HG03575 (cell line): ENCODE results near the gene PALLD.

Source experiments
- ATAC-seq: cut with Tn5 transposase; IDR thresholded peaks from one replicate; pipeline ENCODE4 v1.9.1; 2021; ENCODE audit not compliant: unreplicated experiment, insufficient number of reproducible peaks, low FRiP score; ENCODE audit errors: extremely low read depth

The PALLD gene

DNA sequence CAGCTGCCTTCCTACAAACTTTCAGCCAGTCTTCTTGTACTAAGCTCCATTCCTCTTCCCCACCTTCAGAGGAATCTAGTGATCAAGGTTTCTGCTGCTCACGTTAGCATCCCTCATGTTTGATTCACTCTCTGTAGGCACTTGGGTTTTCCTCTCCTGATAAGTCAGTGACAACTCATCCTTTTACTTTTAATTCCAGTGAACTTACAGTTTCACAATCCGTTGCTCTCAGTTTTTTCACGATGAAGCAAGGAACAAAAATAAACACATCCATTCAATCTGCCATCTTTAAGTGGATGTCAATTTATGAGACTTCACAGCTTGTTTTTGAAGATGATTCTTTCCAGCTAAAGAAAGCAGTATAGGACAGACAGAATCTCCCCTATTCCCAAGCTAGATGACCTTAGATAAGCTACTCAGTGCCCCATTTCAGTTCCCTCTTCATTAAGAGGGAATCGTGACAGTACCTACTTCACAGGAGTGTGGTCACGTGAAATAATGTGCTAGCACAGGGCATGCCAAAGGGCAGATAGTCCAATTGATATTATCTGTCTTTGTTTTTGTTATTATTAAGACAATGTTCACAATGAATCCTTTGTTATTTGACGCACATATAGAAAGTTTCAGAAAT is 234.3 kb downstream of the PALLD start:
- no peak for ATAC-seq

DNA sequence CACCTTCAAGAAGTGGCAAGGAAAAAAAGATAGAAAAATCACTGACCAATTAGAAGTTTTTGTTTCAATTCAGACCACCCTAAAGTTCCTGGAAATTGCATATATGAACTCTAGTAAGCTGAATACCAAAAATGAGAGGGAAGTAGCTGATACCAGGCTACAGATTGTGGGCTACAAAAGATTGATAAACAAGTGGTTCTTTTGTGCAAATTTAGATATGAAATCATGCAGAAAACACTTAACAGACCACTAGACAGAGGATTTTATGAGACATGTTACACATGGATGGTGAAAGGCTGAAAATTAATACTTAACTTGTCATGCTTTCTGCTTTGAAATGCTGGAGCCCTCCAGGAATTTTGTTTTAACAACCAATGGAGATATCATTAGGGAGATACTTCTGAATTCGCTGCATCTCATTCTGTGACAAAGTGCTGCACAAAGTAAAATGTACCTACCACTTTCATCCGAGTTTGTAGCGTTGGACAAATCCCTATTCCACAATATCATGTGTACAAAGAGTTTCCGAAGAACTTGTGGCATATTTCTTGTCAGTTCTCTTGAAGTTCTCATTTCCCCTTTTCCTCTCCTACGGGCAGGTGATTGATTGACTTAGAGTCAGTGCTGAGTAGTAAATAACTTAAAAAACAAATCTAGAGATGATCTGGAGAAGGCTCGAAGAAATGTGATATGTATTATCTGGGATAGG is 235.0 kb downstream of the PALLD start:
- ATAC-seq = no peak

DNA sequence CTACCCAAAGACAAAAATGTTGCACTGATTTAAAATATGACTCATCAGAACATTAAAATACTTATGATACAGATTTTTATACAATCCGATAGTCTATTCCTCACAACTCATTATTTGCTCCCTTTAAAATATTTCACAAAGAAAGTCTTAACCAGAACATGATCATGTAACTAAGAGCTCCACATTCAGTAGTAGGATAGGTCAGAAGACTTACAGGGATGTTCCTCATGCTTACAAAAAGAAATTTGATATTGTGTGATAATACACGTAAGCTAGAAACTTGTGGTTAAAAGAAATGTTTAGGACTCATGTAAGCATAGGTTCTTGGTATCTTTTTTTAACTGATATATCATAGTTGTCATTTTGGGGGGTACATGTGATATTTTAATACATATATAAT is 235.9 kb downstream of the PALLD start:
- ATAC-seq = no peak

DNA sequence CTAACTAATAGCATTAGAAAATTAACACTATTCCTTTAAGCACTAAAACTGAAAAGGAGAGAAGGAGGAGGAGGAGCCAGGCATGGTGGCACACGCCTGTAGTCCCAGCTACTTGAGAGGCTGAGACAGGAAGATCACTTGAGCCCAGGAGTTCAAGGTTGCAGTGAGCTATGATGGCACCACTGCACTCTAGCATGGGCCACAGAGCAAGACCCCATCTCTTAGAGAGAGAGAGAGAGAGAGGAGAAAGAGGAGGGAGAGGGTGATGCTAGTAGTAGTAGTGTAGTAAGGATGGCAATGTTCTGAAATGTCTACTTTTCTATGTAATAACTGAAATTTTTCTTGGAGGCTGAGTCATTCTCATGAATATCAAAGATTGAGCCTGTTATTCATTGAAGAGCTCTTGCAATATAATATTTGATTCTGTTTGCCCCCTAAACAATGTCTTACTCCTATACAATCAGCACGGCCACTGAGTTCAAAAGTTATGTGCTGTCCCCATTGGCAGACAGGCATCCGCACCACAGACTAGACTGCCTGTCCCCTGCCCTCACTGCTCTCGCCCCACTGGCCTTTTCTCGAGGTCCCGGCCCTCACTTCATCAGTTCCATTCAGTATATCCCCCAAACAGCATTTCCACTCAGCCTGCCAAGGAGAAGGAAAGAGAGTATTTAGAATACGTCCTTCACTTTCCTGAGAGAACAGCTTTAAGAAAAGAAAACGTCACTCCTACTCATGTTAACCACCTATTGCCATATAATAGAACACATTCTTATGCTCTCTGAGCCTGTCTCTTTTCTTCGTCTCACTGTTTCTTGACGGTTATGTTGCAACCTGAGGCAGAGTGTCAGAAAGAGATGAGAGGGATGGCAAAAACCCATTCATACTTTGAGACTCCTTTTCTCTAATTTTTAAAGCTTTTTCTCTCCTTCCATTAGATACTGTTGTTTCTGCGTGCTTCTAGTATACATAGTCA is 238.1 kb downstream of the PALLD start:
- ATAC-seq = no peak

DNA sequence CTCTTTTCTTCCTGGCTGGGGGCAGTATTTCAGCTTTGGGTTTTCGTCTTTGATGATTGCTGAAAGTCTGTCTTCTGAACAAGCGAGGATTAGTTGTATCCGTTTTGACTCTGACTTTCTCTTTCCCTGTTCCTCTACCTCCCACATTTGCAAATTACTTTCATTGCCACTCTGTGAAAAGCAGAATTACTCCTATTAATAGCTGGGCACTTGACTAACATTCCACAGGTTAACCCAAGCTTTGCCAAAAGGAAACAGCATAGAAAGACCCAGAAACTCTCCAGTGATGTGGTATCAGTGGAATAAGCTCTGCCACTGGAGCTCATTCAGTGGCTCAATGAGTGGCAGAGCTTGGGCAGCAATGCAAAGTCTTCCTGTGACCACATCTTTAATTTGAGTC is 238.9 kb downstream of the PALLD start:
- no peak for ATAC-seq

DNA sequence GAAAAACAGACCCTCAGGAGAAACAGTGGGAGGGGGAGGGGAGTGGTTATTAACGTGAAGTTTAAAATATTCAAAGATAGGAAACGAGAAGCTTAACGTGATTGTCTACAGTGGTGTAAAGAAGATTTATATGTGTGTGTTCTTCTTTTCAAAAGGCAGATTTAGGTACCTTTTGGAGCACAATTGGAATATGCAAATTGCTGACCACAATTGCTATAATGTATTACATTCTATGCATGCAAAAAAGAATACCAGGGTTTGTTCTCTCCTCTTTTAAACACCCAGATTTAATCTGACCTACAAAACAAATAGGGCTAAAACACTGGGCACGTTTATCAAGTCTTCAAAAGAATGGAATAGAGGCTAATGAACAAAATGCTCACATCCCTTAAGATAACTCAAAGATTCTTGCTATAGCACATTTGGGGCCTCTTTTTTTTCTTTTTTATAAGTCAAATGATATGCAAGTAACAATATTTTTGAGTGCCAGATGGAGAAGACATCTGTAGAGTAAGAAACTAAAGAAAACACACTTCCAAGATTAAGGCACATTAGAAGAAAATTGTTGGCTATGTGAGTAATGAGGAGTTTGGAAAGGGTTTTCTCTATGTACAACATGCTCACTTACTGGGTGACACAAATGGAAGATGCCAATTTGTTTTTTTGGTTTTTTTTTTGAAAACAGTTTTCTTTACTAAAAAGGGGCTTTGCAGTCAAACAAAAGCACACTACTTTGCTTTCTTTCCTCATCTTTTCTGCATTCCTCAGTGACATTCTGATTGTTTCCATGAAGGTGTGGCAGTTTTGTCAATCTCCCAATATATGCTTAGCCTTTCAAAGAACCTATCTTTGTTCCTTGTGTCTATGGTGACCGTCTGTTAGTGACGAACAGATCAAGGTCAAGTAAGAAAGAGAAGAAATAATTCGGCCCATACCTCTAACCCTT is 240.3 kb downstream of the PALLD start:
- ATAC-seq = no peak

DNA sequence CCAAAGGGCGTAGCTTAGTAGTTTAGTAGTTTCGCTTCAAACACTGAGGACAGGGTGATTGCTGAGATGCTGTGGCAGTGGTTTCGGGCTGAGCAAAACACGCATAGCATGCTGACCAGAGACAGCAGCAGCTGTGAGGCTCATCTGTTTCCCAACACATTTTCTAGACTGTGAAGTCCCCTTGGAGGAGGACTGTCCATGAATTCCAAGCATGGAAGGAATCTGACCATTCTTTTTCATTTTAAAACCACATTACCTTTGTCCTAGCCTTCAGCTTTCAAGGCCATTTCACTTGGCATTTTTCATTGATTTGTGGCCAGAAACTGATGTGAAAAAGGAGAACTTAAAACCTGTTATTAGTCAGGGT is 240.9 kb downstream of the PALLD start:
- no peak for ATAC-seq

DNA sequence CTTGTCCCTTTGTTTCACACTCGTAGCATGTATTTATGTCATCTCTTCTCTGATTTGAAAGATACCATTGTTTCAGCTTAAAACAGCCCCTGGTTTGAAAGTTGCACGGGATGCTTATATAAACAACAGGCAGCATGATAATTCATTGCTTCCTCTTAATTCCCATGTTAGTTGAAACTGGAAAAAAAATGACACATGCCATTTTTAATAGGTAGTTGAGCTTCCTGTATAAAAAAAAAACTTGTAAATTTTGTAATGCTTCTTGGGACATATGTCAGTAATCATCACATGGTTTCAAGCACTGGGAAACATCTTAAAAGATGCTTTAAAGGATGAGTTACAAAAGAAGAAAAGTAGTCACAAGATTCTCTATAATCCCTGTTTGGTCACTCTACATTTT is 243.0 kb downstream of the PALLD start:
- no peak for ATAC-seq

DNA sequence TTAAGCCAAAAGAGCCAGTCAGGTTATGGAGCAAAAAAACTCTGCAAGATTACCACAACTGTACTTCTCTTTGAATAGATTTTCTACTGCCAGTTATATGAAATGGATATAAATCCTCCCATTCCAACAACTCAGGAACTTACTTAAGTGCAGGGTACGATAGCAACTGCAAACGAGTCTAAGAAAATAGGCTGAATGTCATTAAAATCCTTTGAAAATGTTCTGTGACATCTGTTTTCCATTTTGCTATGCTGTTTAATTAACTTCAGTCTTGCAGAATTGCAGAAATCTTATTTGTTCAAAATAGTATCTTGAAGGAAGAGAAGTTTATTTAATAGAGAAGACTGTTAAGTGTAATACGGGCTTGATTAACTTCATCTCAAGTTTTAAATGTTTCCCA is 243.8 kb downstream of the PALLD start:
- no peak for ATAC-seq

DNA sequence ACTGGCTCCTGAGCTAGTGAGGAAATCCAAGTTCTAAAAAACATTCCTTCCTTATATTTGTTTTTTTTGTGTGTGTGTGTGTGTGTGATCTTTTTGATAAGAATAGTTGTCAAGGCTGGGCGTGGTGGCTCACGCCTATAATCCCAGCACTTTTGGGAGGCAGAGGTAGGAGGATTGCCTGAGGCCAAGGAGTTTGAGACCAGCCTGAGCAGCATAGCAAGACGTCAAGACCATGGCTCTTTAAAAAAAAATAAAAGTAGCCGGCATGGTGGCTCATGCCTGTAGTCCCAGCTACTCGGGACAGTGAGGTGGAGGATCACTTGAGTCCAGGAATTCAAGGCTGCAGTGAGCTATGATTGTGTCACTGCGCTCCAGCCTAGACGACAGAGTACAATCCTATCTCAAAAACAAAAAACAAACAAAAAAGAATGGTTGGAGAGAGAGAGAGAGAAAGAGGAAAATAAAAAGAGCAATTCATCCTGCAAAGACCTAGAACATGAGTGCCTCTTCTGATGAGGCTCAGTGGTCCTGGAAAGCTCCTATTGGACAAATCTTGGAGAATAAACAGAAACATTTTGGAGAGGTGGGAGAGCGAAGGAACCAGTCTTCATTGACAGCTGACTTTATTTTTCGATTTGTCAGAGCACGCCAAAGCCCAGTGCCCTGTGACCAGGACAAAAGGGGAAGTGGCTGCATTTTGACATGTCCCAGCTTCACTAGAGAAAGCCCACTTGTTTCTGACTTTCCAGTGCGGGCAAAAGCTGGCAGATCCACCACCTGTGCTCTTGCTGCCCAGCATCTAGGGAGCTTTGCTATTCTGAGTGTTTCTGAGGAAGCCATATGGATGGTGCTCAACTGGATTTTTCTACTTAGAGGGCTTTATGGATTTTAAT is 244.7 kb downstream of the PALLD start:
- no peak for ATAC-seq

DNA sequence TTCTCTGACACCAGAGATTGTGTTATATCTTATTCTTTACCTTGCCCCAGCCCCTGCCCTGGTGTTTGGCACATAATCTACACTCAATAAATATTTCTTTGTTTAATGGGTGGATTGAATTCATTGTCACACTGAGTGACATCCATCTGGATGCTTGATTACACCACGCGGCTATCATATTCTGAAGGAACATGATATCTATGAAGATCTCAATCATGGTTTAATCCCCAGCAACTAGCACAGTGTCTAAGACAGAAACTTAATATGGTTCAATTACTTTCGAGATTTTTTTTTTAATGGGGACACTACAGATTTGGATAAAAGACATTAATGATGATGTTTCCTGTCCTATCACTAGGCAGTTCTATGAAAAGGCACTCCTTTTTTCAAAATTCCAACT is 246.3 kb downstream of the PALLD start:
- ATAC-seq = no peak

DNA sequence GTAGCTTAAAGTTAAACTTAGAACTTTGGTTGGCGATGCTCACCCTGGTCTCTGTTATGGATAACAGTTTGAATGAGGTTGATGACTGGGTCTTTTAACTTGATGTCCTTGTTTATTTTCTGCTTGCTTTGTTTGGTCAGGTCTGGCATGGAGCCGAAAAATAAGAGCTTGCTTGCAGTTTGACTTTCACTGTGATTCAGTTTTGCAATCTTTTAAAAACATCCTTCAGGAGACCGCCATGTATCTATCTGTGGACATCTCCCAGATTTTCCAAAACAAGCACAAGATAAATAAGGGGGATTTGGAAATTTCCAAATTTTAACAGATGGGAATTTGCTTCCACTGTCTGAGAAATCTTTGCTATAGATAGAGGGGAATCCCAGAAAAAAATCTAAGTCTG is 246.7 kb downstream of the PALLD start:
- ATAC-seq = no peak

DNA sequence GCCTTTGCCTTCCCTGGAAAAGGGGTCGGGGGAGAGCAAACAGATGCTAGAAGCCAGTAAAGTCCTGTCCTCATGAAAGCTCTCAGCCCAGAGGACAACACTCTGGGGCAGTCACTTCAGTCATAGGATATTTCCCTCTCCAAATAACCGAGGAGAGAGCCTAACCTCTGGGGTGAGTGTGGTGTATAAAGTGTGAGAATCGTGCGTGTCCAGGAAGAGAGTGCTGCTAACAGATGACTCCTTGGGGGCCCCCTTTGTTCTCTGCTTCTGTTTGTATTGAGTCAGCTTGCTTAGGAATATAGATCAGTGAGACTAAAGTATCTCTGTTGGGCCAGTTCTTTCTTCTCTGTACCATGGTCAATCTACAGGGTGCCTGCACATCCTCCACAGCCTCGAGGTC is 247.2 kb downstream of the PALLD start:
- ATAC-seq = no peak

DNA sequence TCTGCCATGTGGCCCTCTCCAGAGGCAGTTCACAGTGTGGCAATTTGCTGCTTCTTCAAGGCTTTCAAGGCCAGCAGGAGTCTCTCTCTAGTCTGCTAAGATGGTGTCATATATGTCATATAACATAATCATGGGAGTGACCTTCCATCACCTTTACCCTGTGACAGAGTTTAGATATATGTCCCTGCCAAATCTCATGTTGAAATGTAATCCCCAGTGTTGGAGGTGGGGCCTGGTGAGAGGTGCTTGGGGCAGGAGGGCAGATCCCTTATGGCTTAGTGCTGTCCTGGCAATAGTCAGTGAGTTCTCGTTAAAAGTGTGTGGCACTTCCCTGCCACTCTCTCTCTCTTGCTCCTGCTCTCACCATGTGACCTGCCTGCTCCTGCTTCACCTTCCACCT is 252.0 kb downstream of the PALLD start:
- ATAC-seq = no peak

DNA sequence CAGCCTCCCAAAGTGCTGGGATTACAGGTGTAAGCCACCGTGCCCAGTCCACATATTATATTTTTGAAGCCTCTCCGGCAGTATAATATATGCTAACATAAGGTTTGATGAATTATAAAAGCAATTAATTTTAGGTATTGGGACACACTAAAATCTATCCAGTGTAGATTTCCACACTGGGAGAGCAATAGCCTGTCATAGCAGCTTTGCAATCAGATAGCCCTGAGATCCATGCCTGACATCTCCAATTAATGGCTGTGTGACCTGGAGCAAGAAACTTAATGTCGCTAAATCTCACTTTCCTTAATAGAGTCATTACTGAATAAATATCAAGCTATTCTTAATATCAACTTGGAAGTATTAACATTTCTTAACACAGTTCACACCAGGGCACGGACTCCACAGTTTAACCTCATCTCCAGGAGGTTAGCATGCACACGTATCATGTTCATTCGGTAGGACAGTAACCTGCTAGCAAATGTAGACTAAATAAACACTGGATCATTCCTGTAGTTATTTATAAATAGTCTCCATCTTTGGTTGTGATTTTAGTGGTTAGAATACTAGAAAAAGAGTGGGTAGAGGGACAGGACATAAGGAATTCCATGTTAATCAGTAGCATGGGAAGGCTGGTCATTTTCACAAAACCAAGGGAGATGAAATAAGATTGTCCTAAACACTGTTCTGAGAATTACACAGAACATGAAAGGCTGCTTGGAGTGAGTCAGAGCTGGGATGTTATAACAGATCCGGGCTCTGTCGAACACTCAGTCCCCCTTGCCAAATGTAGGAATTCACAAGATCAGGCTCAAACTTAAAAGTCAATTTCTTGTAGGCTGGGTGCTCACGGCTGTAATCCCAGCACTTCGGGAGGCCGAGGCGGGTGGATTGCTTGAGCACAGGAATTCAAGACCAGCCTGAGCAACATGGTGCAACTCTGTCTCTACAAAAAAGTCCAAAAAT is 254.7 kb downstream of the PALLD start:
- ATAC-seq = no peak

DNA sequence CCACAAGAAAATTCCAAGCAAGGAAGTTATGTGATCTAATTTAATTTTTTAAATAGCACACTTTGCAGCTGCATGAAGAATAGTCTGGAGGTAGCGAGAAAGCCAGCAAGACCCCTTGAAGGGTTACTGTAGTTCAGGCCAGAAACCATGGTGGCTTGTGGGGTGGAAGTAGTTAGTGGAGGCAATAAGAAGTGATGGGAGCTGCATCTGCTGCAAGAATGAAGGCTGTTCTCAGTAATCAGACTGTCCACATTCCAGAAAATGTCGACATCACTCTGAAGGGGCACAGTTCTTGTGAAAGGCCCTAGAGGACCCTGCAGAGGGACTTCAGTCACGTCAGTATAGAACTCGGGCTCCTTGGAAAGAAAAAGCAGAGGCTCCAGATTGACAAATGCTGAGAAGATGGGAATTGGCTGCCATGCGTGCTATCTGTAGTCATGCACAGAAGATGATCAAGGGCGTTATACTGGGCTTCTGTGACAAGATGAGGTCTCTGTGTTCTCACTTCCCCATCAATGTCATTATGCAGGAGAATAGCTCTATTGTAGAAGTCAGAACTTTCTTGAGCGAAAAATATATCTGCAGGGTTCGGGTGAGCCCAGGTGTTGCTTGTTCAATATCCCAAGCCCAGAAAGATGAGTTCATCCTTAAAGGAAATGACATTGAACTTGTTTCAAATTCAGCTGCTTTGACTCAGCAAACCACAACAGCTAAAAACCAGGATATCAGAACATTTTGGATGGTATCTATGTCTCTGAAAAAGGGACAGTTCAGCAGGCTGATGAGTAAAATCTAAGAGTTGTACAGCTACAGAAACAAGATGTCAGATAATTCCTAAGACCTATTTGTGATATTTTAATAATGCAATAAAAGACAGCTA is 259.0 kb downstream of the PALLD start:
- ATAC-seq = no peak
